Measurements from ENCODE around the gene SLC2A10.

DNA sequence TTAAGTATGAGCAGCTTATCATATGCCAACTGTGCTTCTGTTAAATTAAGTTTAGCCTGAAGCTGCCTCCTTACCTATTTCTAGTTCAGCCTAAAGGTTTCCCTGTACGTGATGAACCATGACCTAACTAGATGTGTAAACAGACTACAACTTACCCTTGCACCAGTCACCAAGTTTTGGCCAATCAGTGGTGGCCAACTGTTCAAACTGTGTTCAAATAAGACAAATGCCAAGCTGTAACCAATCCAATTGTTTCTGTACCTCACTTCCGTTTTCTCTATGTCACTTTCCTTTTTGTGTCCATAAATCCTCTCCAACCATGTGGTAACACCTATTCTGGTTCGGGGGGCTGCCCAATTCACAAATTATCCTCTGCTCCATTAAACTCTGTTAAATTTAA is 6.0 kb upstream of the SLC2A10 start:
- TF ChIP-seq, protein P1, sequence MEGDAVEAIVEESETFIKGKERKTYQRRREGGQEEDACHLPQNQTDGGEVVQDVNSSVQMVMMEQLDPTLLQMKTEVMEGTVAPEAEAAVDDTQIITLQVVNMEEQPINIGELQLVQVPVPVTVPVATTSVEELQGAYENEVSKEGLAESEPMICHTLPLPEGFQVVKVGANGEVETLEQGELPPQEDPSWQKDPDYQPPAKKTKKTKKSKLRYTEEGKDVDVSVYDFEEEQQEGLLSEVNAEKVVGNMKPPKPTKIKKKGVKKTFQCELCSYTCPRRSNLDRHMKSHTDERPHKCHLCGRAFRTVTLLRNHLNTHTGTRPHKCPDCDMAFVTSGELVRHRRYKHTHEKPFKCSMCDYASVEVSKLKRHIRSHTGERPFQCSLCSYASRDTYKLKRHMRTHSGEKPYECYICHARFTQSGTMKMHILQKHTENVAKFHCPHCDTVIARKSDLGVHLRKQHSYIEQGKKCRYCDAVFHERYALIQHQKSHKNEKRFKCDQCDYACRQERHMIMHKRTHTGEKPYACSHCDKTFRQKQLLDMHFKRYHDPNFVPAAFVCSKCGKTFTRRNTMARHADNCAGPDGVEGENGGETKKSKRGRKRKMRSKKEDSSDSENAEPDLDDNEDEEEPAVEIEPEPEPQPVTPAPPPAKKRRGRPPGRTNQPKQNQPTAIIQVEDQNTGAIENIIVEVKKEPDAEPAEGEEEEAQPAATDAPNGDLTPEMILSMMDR (IDR thresholded peaks at IDR 0.05) = no peak
- TF ChIP-seq SIN3A (IDR thresholded peaks at IDR 0.05; ENCODE audit: borderline replicate concordance, insufficient read depth, low read depth, low read length) (no peak), POLR2AphosphoS5 (IDR thresholded peaks at IDR 0.05; ENCODE audit: low read depth, low read length) (no peak)

All from Panc1 (cell line).